Chondrocyte (in vitro differentiated cells): ENCODE results near the gene NDUFA12. TPM values are rescaled to one million over a fixed set of nuclear protein-coding genes. Genes with fewer than 3 reads are reported as not detected.

Experiments
- DNase-seq: peaks from one replicate; pipeline ENCODE4 v3.0.0; 2021; ENCODE audit warnings: mixed read lengths, low spot score
- H3K27ac Mint-ChIP-seq: one replicate; pipeline ENCODE4 v1.8.0; 2021; ENCODE audit warnings: mild to moderate bottlenecking, moderate library complexity, mixed read lengths; ENCODE audit not compliant: unreplicated experiment
- H3K27me3 Mint-ChIP-seq: 2 replicates; pipeline ENCODE4 v1.8.0; 2021; ENCODE audit warnings: low read depth, mixed read lengths
- H3K36me3 Mint-ChIP-seq: 2 replicates; pipeline ENCODE4 v1.8.0; 2021; ENCODE audit warnings: low read depth, mixed read lengths
- H3K4me1 Mint-ChIP-seq: 2 replicates; pipeline ENCODE4 v1.8.0; 2021; ENCODE audit warnings: low read depth, mild to moderate bottlenecking, mixed read lengths
- H3K4me3 Mint-ChIP-seq: one replicate; pipeline ENCODE4 v1.8.0; 2021; ENCODE audit warnings: mild to moderate bottlenecking, moderate library complexity, mixed read lengths; ENCODE audit not compliant: unreplicated experiment
- H3K9me3 Mint-ChIP-seq: 2 replicates; pipeline ENCODE4 v1.8.0; 2021; ENCODE audit warnings: low read depth, mixed read lengths
- CTCF ChIP-seq: fragments of 200-600 bp; sonication (generic); IDR thresholded peaks from 2 replicates; pipeline ENCODE4 v1.5.0; 2021; ENCODE audit warnings: antibody characterized with exemption, mild to moderate bottlenecking, moderate library complexity
- total RNA-seq: library from RNA; stranded (reverse); gene quantifications from 3 replicates; pipeline ENCODE4 v1.2.1, GENCODE V29; 2021

The NDUFA12 gene
- total RNA-seq, 1 donor from 2014 or later, result 76.9 TPM

GRCh38 chr12:94983321-94983720 is 20.2 kb downstream of the NDUFA12 start:
- Mint-ChIP-seq H3K36me3 (peaks cover 6% of the 10 kb centered on the region), H3K27me3 (no peaks in the 10 kb centered on the region), H3K4me1 (peaks cover 23% of the 10 kb centered on the region), H3K9me3 (no peaks in the 10 kb centered on the region), H3K4me3 (no peak overlapping the region), H3K27ac (peak overlapping the region; percentile 94)
- TF ChIP-seq CTCF, result no peak
- no peak for DNase-seq

- peaks cover 5% of the 10 kb centered on the region for H3K36me3 Mint-ChIP-seq
- peaks cover 23% of the 10 kb centered on the region for H3K4me1 Mint-ChIP-seq
- peak overlapping the region; percentile 57 for H3K27ac Mint-ChIP-seq
- no peaks in the 10 kb centered on the region for H3K27me3 Mint-ChIP-seq
- no peak overlapping the region for H3K4me3 Mint-ChIP-seq
- no peaks in the 10 kb centered on the region for H3K9me3 Mint-ChIP-seq
- DNase-seq, result no peak
- TF ChIP-seq CTCF, result no peak
These were observed 21.0 kb downstream of the NDUFA12 start for GRCh38 chr12:94982456-94982855.

- no peaks in the 10 kb centered on the region for H3K9me3 Mint-ChIP-seq
- peak; percentile 76 for TF ChIP-seq CTCF
- peaks cover 23% of the 10 kb centered on the region for H3K4me1 Mint-ChIP-seq
- H3K27ac Mint-ChIP-seq, result no peak overlapping the region
- DNase-seq, result no peak
- H3K36me3 Mint-ChIP-seq, result peaks cover 7% of the 10 kb centered on the region
- H3K4me3 Mint-ChIP-seq, result no peak overlapping the region
- H3K27me3 Mint-ChIP-seq, result no peaks in the 10 kb centered on the region
These were observed 22.9 kb downstream of the NDUFA12 start for GRCh38 chr12:94980577-94980976.

GRCh38 chr12:94979941-94980340 is 23.6 kb downstream of the NDUFA12 start:
- Mint-ChIP-seq H3K27me3 (no peaks in the 10 kb centered on the region), H3K27ac (no peak overlapping the region), H3K4me3 (no peak overlapping the region), H3K36me3 (peaks cover 7% of the 10 kb centered on the region), H3K9me3 (no peaks in the 10 kb centered on the region), H3K4me1 (peaks cover 23% of the 10 kb centered on the region)
- TF ChIP-seq CTCF, result no peak
- DNase-seq, result no peak

- Mint-ChIP-seq H3K4me3 (no peak overlapping the region), H3K27ac (no peak overlapping the region), H3K4me1 (peaks cover 8% of the 10 kb centered on the region), H3K36me3 (peaks cover 5% of the 10 kb centered on the region), H3K27me3 (no peaks in the 10 kb centered on the region), H3K9me3 (no peaks in the 10 kb centered on the region)
- TF ChIP-seq CTCF, result no peak
- DNase-seq, result no peak
These were observed 25.6 kb downstream of the NDUFA12 start for GRCh38 chr12:94977766-94978468.
